H9 (cell line): ENCODE data around the gene ZDHHC16. TPM values are rescaled to one million over a fixed set of nuclear protein-coding genes. Genes with fewer than 3 reads are reported as not detected.

Experiments
- DNase-seq: peaks from one replicate; pipeline ENCODE4 v3.0.0-alpha.2; 2017
- H2AFZ ChIP-seq: one replicate; pipeline ENCODE4 v1.6.1; 2013; ENCODE audit warnings: mild to moderate bottlenecking, low read length, control low read depth, moderate library complexity
- H2AK5ac ChIP-seq: 2 replicates; pipeline ENCODE4 v1.6.1; 2013; ENCODE audit warnings: low read length, control low read depth, mixed read lengths; ENCODE audit not compliant: insufficient read length
- H2BK120ac ChIP-seq: one replicate; pipeline ENCODE4 v1.6.1; 2013; ENCODE audit warnings: low read depth, mild to moderate bottlenecking, low read length, control low read depth, inconsistent platforms; ENCODE audit not compliant: poor library complexity, severe bottlenecking
- H2BK12ac ChIP-seq: 2 replicates; pipeline ENCODE4 v1.6.1; 2013; ENCODE audit warnings: low read length, control low read depth, mixed read lengths, low read depth; ENCODE audit not compliant: insufficient read length
- H2BK15ac ChIP-seq: 2 replicates; pipeline ENCODE4 v1.6.1; 2013; ENCODE audit warnings: low read depth, low read length, control low read depth
- H2BK20ac ChIP-seq: one replicate; pipeline ENCODE4 v1.6.1; 2013; ENCODE audit warnings: low read depth, mild to moderate bottlenecking, low read length, control low read depth, inconsistent platforms; ENCODE audit not compliant: poor library complexity, severe bottlenecking
- H2BK5ac ChIP-seq: 2 replicates; pipeline ENCODE4 v1.6.1; 2013; ENCODE audit warnings: low read length, control low read depth, mixed read lengths; ENCODE audit not compliant: insufficient read length
- H3K14ac ChIP-seq: 2 replicates; pipeline ENCODE4 v1.6.1; 2013; ENCODE audit warnings: low read length, control low read depth; ENCODE audit not compliant: insufficient read depth
- H3K18ac ChIP-seq: 2 replicates; pipeline ENCODE4 v1.6.1; 2013; ENCODE audit warnings: low read depth, mild to moderate bottlenecking, mixed read lengths, low read length, control low read depth; ENCODE audit not compliant: insufficient read length
- H3K23ac ChIP-seq: 2 replicates; pipeline ENCODE4 v1.6.1; 2013; ENCODE audit warnings: low read length, control low read depth, mixed read lengths, low read depth; ENCODE audit not compliant: insufficient read length
- H3K23me2 ChIP-seq: 2 replicates; pipeline ENCODE4 v1.6.1; 2013; ENCODE audit warnings: low read depth, mild to moderate bottlenecking, mixed read lengths, low read length, control low read depth; ENCODE audit not compliant: insufficient read length, poor library complexity, severe bottlenecking
- H3K27ac ChIP-seq: 2 replicates; pipeline ENCODE4 v1.5.1; 2013; ENCODE audit warnings: low read length, control low read depth, mixed read lengths, low read depth; ENCODE audit not compliant: insufficient read length
- H3K27me3 ChIP-seq: 2 replicates; pipeline ENCODE4 v1.6.1; 2013; ENCODE audit warnings: low read length, control low read depth, inconsistent platforms; ENCODE audit not compliant: insufficient read depth
- H3K4ac ChIP-seq: 2 replicates; pipeline ENCODE4 v1.6.1; 2013; ENCODE audit warnings: low read depth, mild to moderate bottlenecking, control low read depth, inconsistent platforms, low read length, moderate library complexity
- H3K4me1 ChIP-seq: 2 replicates; pipeline ENCODE4 v1.6.1; 2013; ENCODE audit warnings: low read length, control low read depth, inconsistent platforms; ENCODE audit not compliant: insufficient read depth
- H3K4me2 ChIP-seq: 2 replicates; pipeline ENCODE4 v1.6.1; 2013; ENCODE audit warnings: low read length, control low read depth, mixed read lengths; ENCODE audit not compliant: insufficient read length, insufficient read depth
- H3K56ac ChIP-seq: 2 replicates; pipeline ENCODE4 v1.6.1; 2013; ENCODE audit warnings: low read depth, mild to moderate bottlenecking, mixed read lengths, low read length, control low read depth; ENCODE audit not compliant: insufficient read length
- H3K79me1 ChIP-seq: 2 replicates; pipeline ENCODE4 v1.6.1; 2013; ENCODE audit warnings: low read depth, mild to moderate bottlenecking, moderate library complexity, low read length, control low read depth, inconsistent platforms; ENCODE audit not compliant: insufficient read depth, poor library complexity, severe bottlenecking
- H3K79me2 ChIP-seq: 2 replicates; pipeline ENCODE4 v1.6.1; 2013; ENCODE audit warnings: low read length, control low read depth, inconsistent platforms; ENCODE audit not compliant: insufficient read depth
- H3K9ac ChIP-seq: 2 replicates; pipeline ENCODE4 v1.6.1; 2013; ENCODE audit warnings: low read length, control low read depth, mixed read lengths; ENCODE audit not compliant: insufficient read length; ENCODE audit errors: extremely low read depth
- H3K9me3 ChIP-seq: one replicate; pipeline ENCODE4 v1.6.1; 2013; ENCODE audit warnings: low read depth, low read length, inconsistent platforms; ENCODE audit not compliant: control insufficient read depth
- H3T11ph ChIP-seq: one replicate; pipeline ENCODE4 v1.6.1; 2013; ENCODE audit warnings: mild to moderate bottlenecking, low read length, control low read depth, inconsistent platforms
- H4K20me1 ChIP-seq: one replicate; pipeline ENCODE4 v1.6.1; 2013; ENCODE audit not compliant: control insufficient read depth, insufficient read length, insufficient read depth
- H4K5ac ChIP-seq: 2 replicates; pipeline ENCODE4 v1.6.1; 2013; ENCODE audit warnings: low read depth, mild to moderate bottlenecking, mixed read lengths, low read length, control low read depth; ENCODE audit not compliant: insufficient read length
- H4K8ac ChIP-seq: replicated peaks from 2 replicates; pipeline ENCODE4 v1.6.1; 2013; ENCODE audit warnings: low read length, control low read depth, mixed read lengths, low read depth; ENCODE audit not compliant: insufficient read length
- H4K91ac ChIP-seq: 2 replicates; pipeline ENCODE4 v1.6.1; 2013; ENCODE audit warnings: low read depth, mild to moderate bottlenecking, moderate library complexity, mixed read lengths, low read length, control low read depth; ENCODE audit not compliant: insufficient read length
- H3K27ac Mint-ChIP-seq, 3 experiments: 2 replicates in 2 of 3; 3 replicates in 1 of 3; pipeline ENCODE4 v1.8.0; 2020 to 2021; ENCODE audit warnings: mixed read lengths in 3 of 3, mild to moderate bottlenecking in 1 of 3, moderate library complexity in 1 of 3
- H3K27me3 Mint-ChIP-seq: 2 replicates; pipeline ENCODE4 v1.8.0; 2021; ENCODE audit warnings: low read depth, mild to moderate bottlenecking, moderate library complexity, mixed read lengths
- H3K36me3 Mint-ChIP-seq, 3 experiments: 2 replicates in 2 of 3; 3 replicates in 1 of 3; pipeline ENCODE4 v1.8.0; 2020 to 2021; ENCODE audit warnings: low read depth in 3 of 3, mixed read lengths in 3 of 3; ENCODE audit not compliant: insufficient read depth in 1 of 3
- H3K4me1 Mint-ChIP-seq, 2 experiments: 2 replicates each; pipeline ENCODE4 v1.8.0; 2020; ENCODE audit warnings: mixed read lengths in 2 of 2
- H3K4me3 Mint-ChIP-seq, 2 experiments: 2 replicates in 1 of 2; 3 replicates in 1 of 2; pipeline ENCODE4 v1.8.0; 2020 to 2021; ENCODE audit warnings: mild to moderate bottlenecking in 2 of 2, mixed read lengths in 2 of 2, moderate library complexity in 1 of 2
- H3K9me3 Mint-ChIP-seq, 2 experiments: 2 replicates in 1 of 2; 3 replicates in 1 of 2; pipeline ENCODE4 v1.8.0; 2020; ENCODE audit warnings: mild to moderate bottlenecking in 2 of 2, mixed read lengths in 2 of 2, moderate library complexity in 1 of 2
- CTCF ChIP-seq: fragments of 200-600 bp; sonication (generic); conservative IDR thresholded peaks from 3 replicates; pipeline ENCODE4 v1.8.0; 2021; ENCODE audit warnings: antibody characterized with exemption, mild to moderate bottlenecking
- WGBS: extraction: QIAGEN DNeasy Blood & Tissue Kit; methylation state at CpG from one replicate; pipeline ENCODE4 v1.1.7; 2013; ENCODE audit warnings: missing lambda C conversion rate, low lambda C conversion rate, mixed read lengths; ENCODE audit not compliant: insufficient read length; ENCODE audit errors: extremely low coverage; 5-methylcytosine and 5-hydroxymethylcytosine counted together
- total RNA-seq: library from RNA; stranded (reverse); gene quantifications from 2 replicates; pipeline ENCODE4 v1.2.1, GENCODE V29; 2021

Gene ZDHHC16
- total RNA-seq, 1 experiment from 2014 or later: 45.4 TPM

- H3K4me2 ChIP-seq: peak overlapping the region; percentile 83
- no peak overlapping the region for H2AK5ac ChIP-seq
- peak; percentile 86 for DNase-seq
- Mint-ChIP-seq H3K27ac (peak overlapping the region; percentile 96 to 99 (median 99)), H3K36me3 (peaks cover 41 to 55% (median 44%) of the 10 kb centered on the region in 3 experiments), H3K4me1 (peaks cover 17 to 19% of the 10 kb centered on the region in 2 experiments), H3K9me3 (peaks cover 0 to 2% of the 10 kb centered on the region in 2 experiments; a peak in 1 of 5 replicates), H3K4me3 (peak overlapping the region; percentile 90 to 96), H3K27me3 (0 out of 2 replicates have a peak, but pooled peaks cover 1% of the 10 kb centered on the region)
- no peak overlapping the region for H2BK120ac ChIP-seq
- H3K9me3 ChIP-seq: no peaks in the 10 kb centered on the region
- H3K27me3 ChIP-seq: no peaks in the 10 kb centered on the region
- no peak overlapping the region for H3K23ac ChIP-seq
- no peaks in the 10 kb centered on the region for H4K20me1 ChIP-seq
- WGBS: no CpG with 5 or more reads among the region's 9 CpGs
- no peak for TF ChIP-seq CTCF
- H2BK12ac ChIP-seq: no peak overlapping the region
- no peak overlapping the region for H4K91ac ChIP-seq
- H2BK5ac ChIP-seq: no peak overlapping the region
- peak overlapping the region; percentile 99 for H3K9ac ChIP-seq
- H2BK20ac ChIP-seq: no peak overlapping the region
- no peak overlapping the region for H3T11ph ChIP-seq
- H3K14ac ChIP-seq: peak overlapping the region; percentile 21; the same call in 1 of the 2 replicates
- no peaks in the 10 kb centered on the region for H3K4me1 ChIP-seq
- H3K4ac ChIP-seq: no peak overlapping the region; the same call in 1 of the 2 replicates
- peaks cover 19% of the 10 kb centered on the region; the same call in 1 of the 2 replicates for H3K79me2 ChIP-seq
- H3K56ac ChIP-seq: no peak overlapping the region
- no peak overlapping the region for H2BK15ac ChIP-seq
- peaks cover 9% of the 10 kb centered on the region for H3K23me2 ChIP-seq
- peak overlapping the region; percentile 83 for H3K18ac ChIP-seq
- H4K5ac ChIP-seq: peak overlapping the region; percentile 6
- no peak overlapping the region for H4K8ac ChIP-seq
- no peak overlapping the region for H2AFZ ChIP-seq
- peak overlapping the region; percentile 74 for H3K27ac ChIP-seq
- no peaks in the 10 kb centered on the region for H3K79me1 ChIP-seq
Observed at GRCh38 chr10:97427571-97428179, 18.3 kb upstream of the ZDHHC16 start.
